HG02870 (cell line): Measurements from ENCODE around the gene ADCY4.
A peak's percentile ranks its signal among the peaks of the same experiment; 100 is the strongest.
"Not testable (repeated sequence)": the region's sequence is repeated elsewhere in the genome, so short reads cannot be mapped to it uniquely, and the experiment has no call there.

ENCODE experiments used
- ATAC-seq: cut with Tn5 transposase; IDR thresholded peaks from one replicate; pipeline ENCODE4 v1.9.1; 2021; ENCODE audit warnings: mild to moderate bottlenecking, moderate library complexity; ENCODE audit not compliant: unreplicated experiment

ADCY4 gene

GRCh38 chr14:24366721-24367513, 32.0 kb upstream of the ADCY4 start:
- ATAC-seq, result peak; percentile 47

- no peak for ATAC-seq
Observed at GRCh38 chr14:24366413-24366720, 31.5 kb upstream of the ADCY4 start.

- peak; percentile 37 for ATAC-seq
Observed at GRCh38 chr14:24365600-24366412, 30.9 kb upstream of the ADCY4 start.

GRCh38 chr14:24364841-24365240, 30.0 kb upstream of the ADCY4 start:
- no peak for ATAC-seq

GRCh38 chr14:24363401-24363800, 28.5 kb upstream of the ADCY4 start:
- no peak for ATAC-seq

- no peak for ATAC-seq
Observed at GRCh38 chr14:24362241-24362960, 27.5 kb upstream of the ADCY4 start.

- ATAC-seq, result no peak
Observed at GRCh38 chr14:24361326-24361725, 26.5 kb upstream of the ADCY4 start.

- no peak for ATAC-seq
Observed at GRCh38 chr14:24360281-24360680, 25.4 kb upstream of the ADCY4 start.

GRCh38 chr14:24356208-24356607, 21.3 kb upstream of the ADCY4 start:
- ATAC-seq, result no peak

- ATAC-seq, result no peak
Observed at GRCh38 chr14:24355009-24355408, 20.1 kb upstream of the ADCY4 start.

GRCh38 chr14:24354482-24354825, 19.6 kb upstream of the ADCY4 start:
- ATAC-seq, result not testable (repeated sequence)

- ATAC-seq, result no peak
Observed at GRCh38 chr14:24353559-24354481, 18.9 kb upstream of the ADCY4 start.

- ATAC-seq, result no peak
Observed at GRCh38 chr14:24351517-24351916, 16.6 kb upstream of the ADCY4 start.

GRCh38 chr14:24349742-24350141, 14.9 kb upstream of the ADCY4 start:
- no peak for ATAC-seq

GRCh38 chr14:24348186-24348585, 13.3 kb upstream of the ADCY4 start:
- ATAC-seq, result no peak

- ATAC-seq, result no peak
Observed at GRCh38 chr14:24347134-24347533, 12.3 kb upstream of the ADCY4 start.

- no peak for ATAC-seq
Observed at GRCh38 chr14:24343795-24344660, 9.2 kb upstream of the ADCY4 start.

- no peak for ATAC-seq
Observed at GRCh38 chr14:24342889-24343288, 8.0 kb upstream of the ADCY4 start.

- ATAC-seq, result no peak
Observed at GRCh38 chr14:24340606-24341005, 5.7 kb upstream of the ADCY4 start.
